Left colon (tissue), 2 donors: ENCODE data around the gene MTCH2. TPM values are rescaled to one million over a fixed set of nuclear protein-coding genes. Genes with fewer than 3 reads are reported as not detected.
"Not testable (repeated sequence)": the region's sequence is repeated elsewhere in the genome, so short reads cannot be mapped to it uniquely, and the experiment has no call there.

Experiments used
- ATAC-seq: fragments of 200-7000 bp; cut with Tn5 transposase; one replicate; pipeline ENCODE4 v1.9.1; 2020; ENCODE audit warnings: mild to moderate bottlenecking, moderate library complexity
- DNase-seq, 2 donors: peaks; one replicate each; pipeline ENCODE4 v3.0.0-alpha.2; 2020
- intact Hi-C, 2 donors: fragments of 100-400 bp; cut with DNase I in 1 of 2; cut with micrococcal nuclease in 1 of 2; formaldehyde crosslinking; loops; one replicate each; pipeline versions ENCODE4 v1.11.2 to v1.14.0; 2022; cut with DNase I, micrococcal nuclease
- long read RNA-seq: library from polyadenylated mRNA; unstranded; transcript quantifications from one replicate; pipeline ENCODE4 v2.0.0, GENCODE V29; 2021
- total RNA-seq, 2 donors: library from RNA; stranded (reverse); fragmentation: NEBNext Ultra II Directional; extraction: Animal tissue kit (Norgen Biotek cat#: 25700); gene quantifications; one replicate each; pipeline ENCODE4 v1.2.1, GENCODE V29; 2021
- donor health status: DM: no; HTN: no; CAD: no.
- donor health status: DM: yes; HTN: yes; CAD: no.

MTCH2 gene
- 100 to 1,000 TPM; 131 to 155 TPM for total RNA-seq
- long read RNA-seq, transcript MTCH2-201 (13 exons, 2,587 nt), result major isoform, 156 of 207 reads
- long read RNA-seq, partial matches to known transcripts, result 19 of 207 reads
- long read RNA-seq, other reads (novel, unspliced or antisense), result 31 of 207 reads

GRCh38 chr11:47642099-47642855, at the start of gene MTCH2:
TSS of gene MTCH2 (minus strand) at chr11:47642559. CDS start at chr11:47642465, 94 bp downstream.
- DNase-seq, result peak; percentile 96 to 97
- intact Hi-C loops, result no loop called here
- ATAC-seq, result peak; percentile 93

DNA sequence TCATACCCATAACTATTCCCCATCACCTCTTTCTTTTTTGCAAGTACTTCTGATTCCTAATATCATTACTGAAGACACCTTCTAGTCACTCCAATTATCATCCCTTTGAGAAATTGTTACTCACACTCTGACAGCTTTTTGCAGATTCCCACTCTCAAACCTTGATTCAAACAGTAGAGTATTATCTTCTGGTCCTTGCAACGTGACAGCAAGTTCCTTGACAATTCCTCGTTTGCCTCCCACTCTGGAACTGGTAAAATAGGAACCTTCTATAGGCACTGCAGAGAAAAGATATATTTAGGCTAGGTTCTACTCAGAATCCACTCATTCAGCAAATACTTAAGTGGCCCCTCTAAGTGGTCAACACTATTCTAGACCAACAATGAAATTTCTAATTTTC, 49.6 kb upstream of the MTCH2 start:
- intact Hi-C loops, result no loop called here
- DNase-seq (no peak), ATAC-seq (no peak)

GRCh38 chr11:47689480-47689879, 47.1 kb upstream of the MTCH2 start:
- ATAC-seq (peak; percentile 46), DNase-seq (peak in 1 of 2 donors; percentile 11)
- intact Hi-C loops, result no loop called here

GRCh38 chr11:47688991-47689390, 46.6 kb upstream of the MTCH2 start:
- no peak for DNase-seq
- peak; percentile 96 for ATAC-seq
- intact Hi-C loops, result no loop called here

- intact Hi-C loops, result no loop called here
- no peak for ATAC-seq
- DNase-seq, result no peak
Observed at GRCh38 chr11:47688111-47688510, 45.8 kb upstream of the MTCH2 start.

DNA sequence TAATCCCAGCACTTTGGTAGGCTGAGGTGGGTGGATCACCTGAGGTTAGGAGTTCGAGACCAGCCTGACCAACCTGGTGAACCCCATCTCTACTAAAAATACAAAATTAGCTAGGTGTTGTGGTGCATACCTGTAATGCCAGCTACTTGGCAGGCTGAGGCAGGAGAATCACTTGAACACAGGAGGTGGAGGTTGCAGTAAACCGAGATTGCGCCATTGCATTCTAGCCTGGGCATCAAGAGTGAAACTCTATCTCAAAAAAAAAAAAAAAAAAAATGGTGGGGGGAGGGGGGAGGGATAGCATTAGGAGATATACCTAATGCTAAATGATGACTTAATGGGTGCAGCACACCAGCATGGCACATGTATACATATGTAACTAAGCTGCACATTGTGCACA, 44.3 kb upstream of the MTCH2 start:
- ATAC-seq, intact Hi-C loops, DNase-seq: not testable (repeated sequence)

- ATAC-seq, result no peak
- intact Hi-C loops, result no loop called here
- DNase-seq, result no peak
Observed at GRCh38 chr11:47686151-47686550, 43.8 kb upstream of the MTCH2 start.

- no peak for ATAC-seq
- DNase-seq, result no peak
- intact Hi-C loops, result no loop called here
Observed at GRCh38 chr11:47675851-47676250, 33.5 kb upstream of the MTCH2 start.

GRCh38 chr11:47672283-47672730, 29.9 kb upstream of the MTCH2 start:
- ATAC-seq, result no peak
- intact Hi-C loops, result no loop called here
- DNase-seq, result no peak

DNA sequence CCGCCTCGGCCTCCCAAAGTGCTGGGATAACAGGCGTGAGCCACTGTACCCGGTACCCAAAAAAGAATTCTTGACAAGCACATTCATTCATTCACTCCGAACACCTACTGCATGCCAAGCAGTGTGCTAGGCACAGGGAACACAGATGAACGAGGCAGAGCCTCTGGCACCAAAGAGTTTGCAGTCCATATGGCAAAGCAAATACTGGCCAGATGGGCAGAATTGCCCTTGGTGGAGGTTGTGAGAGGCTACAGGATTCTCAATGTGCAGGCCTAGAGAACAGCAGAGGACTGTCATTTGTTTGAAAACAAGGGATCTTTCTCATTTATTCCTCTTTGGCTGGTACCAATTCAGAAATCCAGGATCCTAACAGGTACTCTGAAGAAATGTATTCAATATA, 27.5 kb upstream of the MTCH2 start:
- intact Hi-C loops, result no loop called here
- DNase-seq, result no peak
- ATAC-seq, result no peak

- no peak for ATAC-seq
- no peak for DNase-seq
- intact Hi-C loops, result no loop called here
Observed at GRCh38 chr11:47668665-47669064, 26.3 kb upstream of the MTCH2 start.

- no peak for DNase-seq
- no peak for ATAC-seq
- intact Hi-C loops, result no loop called here
Observed at GRCh38 chr11:47667555-47667954, 25.2 kb upstream of the MTCH2 start.

DNA sequence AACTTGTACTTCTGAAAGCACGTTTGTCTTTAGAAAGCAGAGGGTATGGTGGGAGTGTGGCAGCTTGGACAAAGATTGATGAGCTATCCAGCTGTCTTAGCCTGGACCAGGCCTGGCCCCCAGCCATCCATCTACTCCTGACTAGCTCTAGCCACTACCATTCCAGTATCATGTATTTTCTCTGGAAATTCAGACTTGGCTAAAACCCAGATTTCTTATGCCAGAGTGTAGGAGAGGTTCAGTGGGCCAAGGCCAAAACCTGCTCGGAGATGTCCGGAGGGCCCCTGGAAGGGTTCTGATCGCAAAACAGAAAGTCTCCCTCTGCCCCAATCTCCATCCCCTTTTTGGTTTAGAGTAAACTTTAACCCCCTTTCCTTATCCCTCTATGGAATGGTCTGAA, 24.8 kb upstream of the MTCH2 start:
- intact Hi-C loops, result no loop called here
- DNase-seq, result no peak

GRCh38 chr11:47664936-47665335, 22.6 kb upstream of the MTCH2 start:
- intact Hi-C loops, ATAC-seq, DNase-seq: not testable (repeated sequence)

More for the DNA sequence above, 24.8 kb upstream of the MTCH2 start:
- ATAC-seq, result no peak

DNA sequence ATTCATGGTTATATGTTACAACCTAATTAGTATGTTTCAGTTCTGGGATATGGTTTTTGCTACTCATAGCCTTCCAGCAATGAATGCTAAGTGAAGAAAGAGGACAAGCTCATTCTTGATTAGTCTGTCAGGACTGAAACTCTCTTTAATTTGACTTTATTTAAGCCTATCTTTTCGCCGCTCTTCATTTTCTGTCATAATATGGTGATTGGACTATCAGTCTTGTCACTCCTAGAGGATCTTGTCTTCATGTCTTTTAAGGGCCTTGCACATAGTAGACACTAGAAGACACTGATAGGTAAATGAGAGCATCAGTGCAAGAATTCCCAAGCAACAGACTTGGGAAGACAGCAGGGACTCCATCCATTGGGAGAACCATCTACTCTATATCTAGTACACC, 18.9 kb upstream of the MTCH2 start:
- intact Hi-C loops, result no loop called here

GRCh38 chr11:47659276-47659675, 16.9 kb upstream of the MTCH2 start:
- DNase-seq (no peak), ATAC-seq (no peak)
- intact Hi-C loops, result loop anchor here in 1 of 2 donors (10.0 kb wide), 1 partner anchor 46 kb away; no protein-coding TSS in a partner anchor

More for the DNA sequence above, 18.9 kb upstream of the MTCH2 start:
- DNase-seq, result no peak
- ATAC-seq, result no peak

DNA sequence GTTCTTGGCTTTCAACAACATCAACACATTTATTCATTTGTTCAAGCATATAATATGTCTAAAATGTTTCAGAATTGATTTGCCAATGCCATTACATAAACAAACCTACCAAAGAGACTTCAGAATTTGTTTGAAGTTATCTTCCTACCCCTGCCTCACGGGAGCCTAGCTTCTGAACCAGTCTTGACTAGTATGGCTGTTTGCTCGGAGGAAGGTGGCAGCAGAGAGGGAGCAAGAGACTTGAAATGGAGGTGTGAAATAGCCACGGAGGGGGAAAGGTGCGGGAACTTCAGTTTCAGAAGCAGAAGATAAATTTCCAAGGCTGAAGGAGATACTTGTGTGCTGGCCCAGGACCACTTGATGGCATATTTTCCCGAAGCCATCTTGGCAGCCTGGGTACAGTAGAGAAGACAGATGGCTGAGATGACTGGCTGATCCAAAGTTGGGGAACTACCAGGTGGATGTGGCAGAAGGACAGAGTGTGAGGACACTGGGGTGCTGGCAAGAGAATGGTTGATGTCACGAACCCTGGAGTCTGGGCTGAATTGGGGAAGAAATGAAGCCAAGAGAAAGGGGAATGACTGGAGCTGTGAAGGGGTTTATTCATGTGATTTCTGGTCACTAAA, 14.0 kb upstream of the MTCH2 start:
- intact Hi-C loops, result loop anchor here in 1 of 2 donors (10.0 kb wide), 1 partner anchor 48 kb away; no protein-coding TSS in a partner anchor
- DNase-seq (no peak), ATAC-seq (no peak)

GRCh38 chr11:47651818-47652469, 9.6 kb upstream of the MTCH2 start:
- DNase-seq (no peak), ATAC-seq (no peak)
- intact Hi-C loops, result loop anchor here in 1 of 2 donors (10.0 kb wide), 1 partner anchor 53 kb away; no protein-coding TSS in a partner anchor

DNA sequence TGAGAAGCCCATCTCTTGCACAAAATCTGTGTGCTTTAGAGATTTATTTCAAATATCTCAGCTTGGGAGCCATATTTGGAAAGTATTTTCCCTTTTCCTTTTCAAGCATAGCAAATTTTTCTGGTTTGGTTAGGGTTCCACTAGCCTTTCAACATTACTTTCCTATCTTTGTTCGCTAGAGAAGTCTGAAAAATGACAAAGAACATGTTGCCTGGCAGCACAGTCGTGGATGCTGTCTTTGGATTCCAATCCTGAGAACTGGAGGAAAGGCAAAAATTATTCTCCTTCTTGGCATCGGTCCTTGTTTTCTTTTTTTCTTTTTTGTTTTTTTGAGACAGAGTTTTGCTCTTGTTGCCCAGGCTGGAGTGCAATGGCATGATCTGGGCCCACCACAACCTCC, 6.9 kb upstream of the MTCH2 start:
- intact Hi-C loops, result no loop called here
- DNase-seq (no peak), ATAC-seq (no peak)
